GM12892 (cell line): ENCODE measurements around the gene EPHA8.

Experiments used
- DNase-seq: peaks from one replicate; pipeline ENCODE4 v3.0.0; 2011; ENCODE audit not compliant: insufficient read length
- FAIRE-seq: peaks from 2 replicates; lab custom pipeline; 2011; peaks lifted over from hg19 to GRCh38; lab: Jason Lieb, UNC
- POLR2A ChIP-seq: IDR thresholded peaks from 2 replicates; pipeline ENCODE4 v1.6.1; 2011; ENCODE audit warnings: low read depth, low read length, control low read depth
- POLR2AphosphoS5 ChIP-seq: IDR thresholded peaks from 2 replicates; pipeline ENCODE4 v1.6.1; 2011; ENCODE audit warnings: low read depth, low read length, control low read depth
- TAF1 ChIP-seq: IDR thresholded peaks from 2 replicates; pipeline ENCODE4 v1.6.1; 2011; ENCODE audit warnings: low read depth, mild to moderate bottlenecking, control low read depth, low read length, borderline replicate concordance

The EPHA8 gene

DNA sequence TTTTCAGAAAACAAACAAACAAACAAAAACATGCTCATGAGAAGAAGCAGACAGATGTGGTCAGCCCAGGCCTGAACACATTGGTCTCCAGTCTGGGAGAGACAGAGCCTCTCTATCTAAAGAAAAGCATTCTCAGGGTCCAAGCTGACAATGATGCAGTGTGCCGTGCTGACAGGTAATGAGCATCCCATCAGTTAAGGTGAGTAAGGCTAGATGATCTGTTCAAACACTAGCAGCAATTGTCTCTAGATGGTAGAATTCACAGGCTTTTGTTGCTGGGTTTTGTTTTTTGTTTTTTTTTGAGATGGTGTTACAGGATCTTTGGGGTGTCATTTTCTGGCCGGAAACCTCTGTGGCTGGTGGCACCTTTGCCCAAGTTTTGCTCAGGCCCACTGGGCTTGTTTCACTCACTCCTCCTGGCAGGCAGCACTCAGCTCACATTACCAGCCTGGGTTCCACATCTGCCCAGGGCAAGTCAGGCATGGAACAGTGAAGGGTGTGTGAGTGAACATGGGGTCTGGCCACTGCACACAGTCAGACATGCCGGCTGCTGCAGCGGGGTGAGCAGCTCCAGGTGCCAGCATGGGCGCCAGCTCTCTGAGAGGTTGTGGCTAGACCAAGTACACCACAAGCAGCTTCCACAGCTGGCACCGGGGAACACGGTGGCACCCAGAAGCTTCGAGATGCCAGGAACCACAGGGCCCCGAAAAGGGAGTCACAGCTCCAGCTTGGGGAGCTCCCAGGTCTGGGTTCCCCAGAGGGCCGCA lies 70.6 kb downstream of the EPHA8 start:
- no peak for DNase-seq
- FAIRE-seq: no peak
- TF ChIP-seq POLR2AphosphoS5: no peak
- no peak for TF ChIP-seq TAF1
- TF ChIP-seq POLR2A: no peak

DNA sequence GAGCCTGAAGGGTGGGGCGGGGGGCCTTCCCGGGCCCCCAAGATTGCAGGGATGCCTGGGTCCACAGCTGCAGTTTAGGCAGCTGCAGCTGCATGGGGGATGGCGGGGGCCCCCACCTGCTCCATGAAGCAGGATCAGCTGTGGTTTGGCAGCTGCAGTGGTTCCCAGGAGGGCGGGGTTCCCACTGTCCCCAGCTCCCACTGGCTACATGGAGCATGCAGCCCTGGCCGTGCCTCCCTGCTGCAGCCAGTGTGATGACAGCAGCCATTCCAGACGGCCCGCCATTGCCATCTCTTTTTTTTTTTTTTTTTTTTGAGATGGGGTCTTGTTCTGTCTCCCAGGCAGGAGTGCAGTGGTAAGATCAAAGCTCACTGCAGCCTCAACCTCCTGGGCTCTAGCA lies 72.1 kb downstream of the EPHA8 start:
- FAIRE-seq: no peak
- TF ChIP-seq POLR2AphosphoS5: no peak
- no peak for TF ChIP-seq POLR2A
- TF ChIP-seq TAF1: no peak
- no peak for DNase-seq

DNA sequence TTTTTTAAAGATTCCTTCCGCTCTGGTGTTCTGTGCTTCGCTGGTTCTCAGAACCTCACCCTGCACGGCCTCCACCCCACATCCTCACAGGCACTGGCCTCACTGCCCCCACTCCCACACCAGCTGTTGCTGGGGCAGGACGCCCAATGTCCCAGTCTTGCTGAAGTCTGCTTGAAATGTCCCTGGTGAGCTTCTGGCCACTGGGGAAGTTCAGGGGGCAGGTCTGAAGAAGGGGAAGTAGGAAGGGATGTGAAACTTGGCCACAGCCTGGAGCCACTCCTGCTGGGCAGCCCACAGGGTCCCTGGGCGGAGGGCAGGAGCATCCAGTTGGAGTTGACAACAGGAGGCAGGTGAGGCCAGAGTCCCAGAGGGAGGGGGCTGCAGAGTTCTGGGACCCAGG lies 73.1 kb downstream of the EPHA8 start, which contains the start of gene C1QA:
TSS of gene C1QA (plus strand) at position 276 of the 400 bp plus-strand sequence. CDS start 989 bp downstream, outside the sequence.
- no peak for FAIRE-seq
- DNase-seq: no peak
- TF ChIP-seq TAF1: no peak

DNA sequence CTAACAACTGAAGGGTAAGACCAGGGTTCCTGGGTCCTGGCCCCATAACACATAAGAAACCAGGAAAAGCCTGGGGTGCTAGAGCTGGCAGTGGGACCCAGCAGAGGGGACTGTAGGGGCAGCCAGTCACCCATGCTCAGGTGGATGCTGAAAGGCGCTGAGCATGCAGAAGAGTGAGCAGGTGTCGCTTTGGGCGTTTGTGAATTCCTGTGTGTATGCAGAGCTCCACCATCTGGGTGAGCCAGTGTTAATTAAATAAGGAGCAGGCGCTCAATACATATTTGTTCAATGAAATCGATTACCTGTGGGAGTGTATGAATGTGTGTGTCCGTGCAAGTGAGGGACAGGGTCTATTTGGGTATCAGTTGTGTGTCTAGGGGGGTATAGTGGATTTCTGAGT lies 73.6 kb downstream of the EPHA8 start:
- TF ChIP-seq POLR2A (no peak), POLR2AphosphoS5 (no peak), TAF1 (no peak)
- DNase-seq (no peak), FAIRE-seq (no peak)

DNA sequence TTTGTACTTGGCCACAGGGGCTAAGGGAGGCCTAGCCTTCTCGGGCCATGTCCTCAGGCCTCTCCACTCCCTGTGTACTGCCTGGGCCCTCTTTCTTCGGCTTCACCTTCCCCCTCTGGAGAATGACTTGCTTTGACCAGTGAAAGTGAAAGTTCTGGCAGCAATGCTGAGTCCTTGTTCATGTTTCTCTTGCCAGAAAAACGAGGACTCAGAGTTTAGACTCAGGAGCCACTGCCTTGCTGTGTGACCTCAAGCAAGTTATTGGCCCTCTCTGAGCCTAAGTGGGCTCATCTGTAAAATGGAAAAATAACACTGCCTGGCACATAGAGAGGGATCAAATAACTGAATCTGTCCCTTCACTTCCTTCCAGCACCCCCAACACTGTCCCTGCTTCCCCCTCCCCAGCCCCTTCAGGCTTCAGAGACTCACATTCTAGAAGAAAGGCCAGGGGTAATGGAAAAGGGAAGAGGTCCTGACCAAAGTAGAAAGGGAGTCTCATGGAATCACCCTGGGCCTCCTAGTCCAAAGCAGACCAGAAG lies 74.7 kb downstream of the EPHA8 start:
- DNase-seq (no peak), FAIRE-seq (no peak)
- TF ChIP-seq POLR2AphosphoS5 (no peak), TAF1 (no peak), POLR2A (no peak)

DNA sequence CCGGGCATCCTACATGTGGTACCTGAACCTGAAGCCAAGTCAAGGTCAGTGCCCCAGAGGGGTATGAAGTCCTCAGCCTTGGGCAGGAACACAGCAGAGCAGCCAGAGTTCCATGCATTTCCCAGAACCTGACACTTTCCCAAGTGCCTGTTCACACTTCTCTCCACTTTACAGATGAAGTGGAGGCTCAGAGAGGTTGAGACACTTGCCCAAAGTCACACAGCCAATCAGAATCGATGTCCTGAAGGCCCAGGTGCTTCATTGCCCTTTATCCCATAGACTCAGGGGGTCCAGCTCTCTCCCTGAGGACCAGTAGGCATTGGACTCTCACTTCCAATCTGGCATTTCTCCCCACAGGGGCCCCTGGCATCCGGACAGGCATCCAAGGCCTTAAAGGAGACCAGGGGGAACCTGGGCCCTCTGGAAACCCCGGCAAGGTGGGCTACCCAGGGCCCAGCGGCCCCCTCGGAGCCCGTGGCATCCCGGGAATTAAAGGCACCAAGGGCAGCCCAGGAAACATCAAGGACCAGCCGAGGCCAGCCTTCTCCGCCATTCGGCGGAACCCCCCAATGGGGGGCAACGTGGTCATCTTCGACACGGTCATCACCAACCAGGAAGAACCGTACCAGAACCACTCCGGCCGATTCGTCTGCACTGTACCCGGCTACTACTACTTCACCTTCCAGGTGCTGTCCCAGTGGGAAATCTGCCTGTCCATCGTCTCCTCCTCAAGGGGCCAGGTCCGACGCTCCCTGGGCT lies 75.4 kb downstream of the EPHA8 start:
- FAIRE-seq (no peak), DNase-seq (no peak)
- no peak for TF ChIP-seq POLR2AphosphoS5

DNA sequence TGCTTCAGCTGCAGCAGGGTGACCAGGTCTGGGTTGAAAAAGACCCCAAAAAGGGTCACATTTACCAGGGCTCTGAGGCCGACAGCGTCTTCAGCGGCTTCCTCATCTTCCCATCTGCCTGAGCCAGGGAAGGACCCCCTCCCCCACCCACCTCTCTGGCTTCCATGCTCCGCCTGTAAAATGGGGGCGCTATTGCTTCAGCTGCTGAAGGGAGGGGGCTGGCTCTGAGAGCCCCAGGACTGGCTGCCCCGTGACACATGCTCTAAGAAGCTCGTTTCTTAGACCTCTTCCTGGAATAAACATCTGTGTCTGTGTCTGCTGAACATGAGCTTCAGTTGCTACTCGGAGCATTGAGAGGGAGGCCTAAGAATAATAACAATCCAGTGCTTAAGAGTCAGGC lies 76.0 kb downstream of the EPHA8 start:
- DNase-seq (no peak), FAIRE-seq (no peak)
- TF ChIP-seq POLR2A (no peak), POLR2AphosphoS5 (no peak), TAF1 (no peak)

DNA sequence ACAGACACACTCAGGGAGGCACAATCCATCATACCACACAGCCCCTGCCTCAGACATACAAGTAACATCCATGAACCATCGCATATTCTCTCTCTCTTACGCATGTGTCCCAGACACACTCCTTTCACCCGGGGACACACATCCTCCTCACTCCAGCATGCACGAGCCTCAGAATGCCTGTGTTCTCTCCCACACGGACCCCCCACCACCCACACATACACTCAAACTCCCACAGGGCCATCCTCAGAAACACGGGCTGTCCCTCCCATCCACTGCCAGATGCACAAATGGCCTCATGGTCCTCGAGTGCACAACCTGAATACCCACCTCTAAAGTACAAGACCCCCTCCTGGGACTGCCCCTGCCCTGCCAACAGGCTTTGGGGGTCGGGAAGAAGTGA lies 78.0 kb downstream of the EPHA8 start:
- FAIRE-seq: no peak
- TF ChIP-seq TAF1 (no peak), POLR2AphosphoS5 (no peak), POLR2A (no peak)

DNA sequence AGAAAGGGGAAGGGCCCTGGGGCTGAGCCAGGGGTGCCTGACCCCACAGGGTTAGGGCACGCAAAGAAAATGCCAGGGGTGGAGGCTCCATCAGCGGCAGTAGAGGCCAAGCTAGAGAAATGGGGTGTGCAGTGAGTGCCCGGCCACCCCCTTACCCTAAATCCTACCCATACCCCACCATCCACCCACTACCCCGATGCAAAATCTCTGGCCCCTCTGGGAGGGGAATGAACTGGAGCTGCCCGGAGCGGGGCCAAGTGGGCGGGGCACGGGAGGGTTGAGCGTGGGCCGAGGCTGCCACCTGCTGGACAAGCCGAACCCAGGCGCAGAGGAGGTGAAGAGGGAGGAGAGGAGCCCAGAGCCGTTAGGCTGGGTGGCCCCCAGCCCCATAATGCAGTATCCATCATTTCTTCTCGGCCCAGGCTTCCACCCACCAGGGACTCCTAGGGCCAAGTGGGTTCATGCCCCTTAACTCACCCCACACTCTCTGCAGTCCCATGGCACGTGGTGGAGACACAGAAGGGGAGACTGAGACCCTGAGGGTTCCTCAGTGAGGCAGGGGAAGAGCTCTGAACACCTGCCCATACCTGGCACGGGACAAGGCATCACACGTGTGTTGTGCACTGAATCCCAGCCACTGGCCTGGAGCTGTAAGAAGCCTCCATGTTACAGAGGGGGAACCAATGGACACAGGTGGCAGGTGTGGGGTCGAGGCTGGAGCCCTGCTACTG lies 78.8 kb downstream of the EPHA8 start:
- peak; percentile 85 for FAIRE-seq
- DNase-seq: peak; percentile 83
- no peak for TF ChIP-seq POLR2AphosphoS5

More for the DNA sequence above, 78.0 kb downstream of the EPHA8 start:
- DNase-seq: no peak

DNA sequence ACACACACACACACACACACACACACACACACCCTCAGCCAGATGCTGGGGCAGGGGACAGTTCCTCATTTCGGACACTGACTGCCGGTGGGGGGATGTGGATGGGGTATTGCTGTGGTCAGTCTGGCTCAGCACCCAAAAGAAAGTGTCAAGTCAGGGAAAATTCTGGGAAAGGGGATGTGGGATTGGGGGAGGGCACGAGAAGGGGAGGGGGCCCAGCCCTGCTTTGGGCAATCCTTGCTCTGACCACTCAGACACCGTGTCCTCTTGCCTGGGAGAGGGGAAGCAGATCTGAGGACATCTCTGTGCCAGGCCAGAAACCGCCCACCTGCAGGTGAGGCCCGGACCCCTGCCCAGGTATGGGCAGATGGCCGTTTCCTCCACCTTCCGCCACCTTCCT lies 80.1 kb downstream of the EPHA8 start, which contains the start of gene C1QC:
TSS of gene C1QC (plus strand) at position 253 of the 400 bp plus-strand sequence. CDS start 391 bp downstream, outside the sequence.
- no peak for TF ChIP-seq POLR2A
- no peak for DNase-seq
- no peak for FAIRE-seq

DNA sequence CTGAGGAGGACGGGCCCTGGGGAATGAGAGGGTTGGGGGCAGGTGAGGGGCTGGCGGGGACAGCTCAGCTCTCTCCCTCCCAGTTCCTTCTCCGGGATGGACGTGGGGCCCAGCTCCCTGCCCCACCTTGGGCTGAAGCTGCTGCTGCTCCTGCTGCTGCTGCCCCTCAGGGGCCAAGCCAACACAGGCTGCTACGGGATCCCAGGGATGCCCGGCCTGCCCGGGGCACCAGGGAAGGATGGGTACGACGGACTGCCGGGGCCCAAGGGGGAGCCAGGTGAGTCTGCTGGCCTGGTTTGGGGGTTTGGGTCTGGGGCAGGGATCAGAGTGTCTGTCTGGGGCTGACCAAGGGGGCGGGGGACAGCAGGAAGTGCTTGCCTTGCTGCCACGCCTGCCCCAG lies 80.6 kb downstream of the EPHA8 start:
- no peak for FAIRE-seq
- TF ChIP-seq POLR2AphosphoS5 (no peak), POLR2A (no peak), TAF1 (no peak)

More for the DNA sequence above, 80.6 kb downstream of the EPHA8 start:
- no peak for DNase-seq
